Measurements from ENCODE around the gene BCAS1. TPM values are rescaled to one million over a fixed set of nuclear protein-coding genes. Genes with fewer than 3 reads are reported as not detected.

The BCAS1 gene
- total and polyA plus RNA-seq, 12 donors, result 0.03 TPM; not detected in 11

DNA sequence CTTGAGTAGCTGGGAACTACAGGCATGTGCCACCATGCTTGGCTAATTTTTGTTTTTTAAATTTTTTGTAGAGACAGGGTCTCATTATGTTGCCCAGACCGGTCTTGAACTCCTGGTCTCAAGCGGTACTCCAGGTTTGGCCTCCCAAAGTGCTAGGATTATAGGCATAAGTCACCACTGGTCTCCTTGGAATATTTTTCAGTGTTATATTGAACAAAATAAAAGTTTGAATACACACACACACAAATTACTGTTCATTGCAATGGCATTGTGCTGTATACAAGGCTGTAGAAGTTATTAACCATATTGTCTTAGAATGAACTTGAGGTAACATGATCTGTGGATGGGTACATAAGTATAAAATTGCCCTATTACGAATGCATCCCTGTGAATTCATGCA is 166.1 kb downstream of the BCAS1 start:
- intact Hi-C loops (cut with DNase I), result no loop called here
- no peak for ATAC-seq
- 95 to 99% methylated on average over 3 of the region's 3 CpGs for WGBS, 2 donors
- Histone ChIP-seq H3K4me3 (no peak overlapping the region), H3K9me3 (no peaks in the 10 kb centered on the region), H3K27ac (peak overlapping the region in 1 of 10 donors; percentile 75), H3K4me1 (peaks cover 0 to 78% (median 28%) of the 10 kb centered on the region in 9 donors), H3K27me3 (no peaks in the 10 kb centered on the region), H3K36me3 (no peaks in the 10 kb centered on the region)
- TF ChIP-seq, protein P1, sequence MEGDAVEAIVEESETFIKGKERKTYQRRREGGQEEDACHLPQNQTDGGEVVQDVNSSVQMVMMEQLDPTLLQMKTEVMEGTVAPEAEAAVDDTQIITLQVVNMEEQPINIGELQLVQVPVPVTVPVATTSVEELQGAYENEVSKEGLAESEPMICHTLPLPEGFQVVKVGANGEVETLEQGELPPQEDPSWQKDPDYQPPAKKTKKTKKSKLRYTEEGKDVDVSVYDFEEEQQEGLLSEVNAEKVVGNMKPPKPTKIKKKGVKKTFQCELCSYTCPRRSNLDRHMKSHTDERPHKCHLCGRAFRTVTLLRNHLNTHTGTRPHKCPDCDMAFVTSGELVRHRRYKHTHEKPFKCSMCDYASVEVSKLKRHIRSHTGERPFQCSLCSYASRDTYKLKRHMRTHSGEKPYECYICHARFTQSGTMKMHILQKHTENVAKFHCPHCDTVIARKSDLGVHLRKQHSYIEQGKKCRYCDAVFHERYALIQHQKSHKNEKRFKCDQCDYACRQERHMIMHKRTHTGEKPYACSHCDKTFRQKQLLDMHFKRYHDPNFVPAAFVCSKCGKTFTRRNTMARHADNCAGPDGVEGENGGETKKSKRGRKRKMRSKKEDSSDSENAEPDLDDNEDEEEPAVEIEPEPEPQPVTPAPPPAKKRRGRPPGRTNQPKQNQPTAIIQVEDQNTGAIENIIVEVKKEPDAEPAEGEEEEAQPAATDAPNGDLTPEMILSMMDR (IDR thresholded peaks at IDR 0.05), result no peak
- DNase-seq, result no peak

DNA sequence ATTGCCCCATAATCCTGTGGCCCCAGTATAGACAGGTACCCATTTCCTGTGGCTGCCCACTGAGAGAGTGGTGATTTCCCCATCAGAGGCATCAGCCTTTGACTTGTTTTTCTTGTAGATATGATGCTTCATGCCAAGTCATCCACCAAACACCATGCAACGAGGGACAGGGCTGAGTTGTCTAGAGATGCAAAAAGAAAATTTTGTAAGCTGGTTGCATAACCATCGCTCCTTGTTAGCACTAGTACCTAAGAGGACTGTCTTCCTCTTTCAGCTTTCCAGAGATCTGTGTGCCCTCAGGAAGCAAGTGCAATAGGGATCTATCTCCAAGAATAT is 166.8 kb downstream of the BCAS1 start:
- TF ChIP-seq, protein P1 (IDR thresholded peaks at IDR 0.05), result no peak
- Histone ChIP-seq H3K27ac (peak overlapping the region in 1 of 10 donors; percentile 75), H3K4me1 (peaks cover 0 to 78% (median 34%) of the 10 kb centered on the region in 9 donors), H3K9me3 (no peaks in the 10 kb centered on the region), H3K27me3 (no peaks in the 10 kb centered on the region), H3K4me3 (no peak overlapping the region), H3K36me3 (no peaks in the 10 kb centered on the region)
- DNase-seq, result no peak
- no peak for ATAC-seq
- intact Hi-C loops (cut with DNase I), result no loop called here
- WGBS, 2 donors, result 88 to 90% methylated on average over 2 of the region's 2 CpGs

- intact Hi-C loops (cut with DNase I), result no loop called here
- 95 to 96% methylated on average over 11 of the region's 11 CpGs for WGBS, 2 donors
- Histone ChIP-seq H3K27me3 (no peaks in the 10 kb centered on the region), H3K4me3 (no peak overlapping the region), H3K4me1 (peaks cover 0 to 75% (median 37%) of the 10 kb centered on the region in 9 donors), H3K36me3 (no peaks in the 10 kb centered on the region), H3K9me3 (no peaks in the 10 kb centered on the region), H3K27ac (peak overlapping the region in 1 of 10 donors; percentile 60)
- DNase-seq (no peak), ATAC-seq (no peak)
- TF ChIP-seq, protein P1 (IDR thresholded peaks at IDR 0.05), result no peak
Observed at GRCh38 chr20:53902968-53903651, 167.3 kb downstream of the BCAS1 start.

GRCh38 chr20:53901497-53902096 is 168.8 kb downstream of the BCAS1 start:
- ATAC-seq (no peak), DNase-seq (no peak)
- H3K27me3 ChIP-seq, result no peaks in the 10 kb centered on the region
- H3K9me3 ChIP-seq, result no peaks in the 10 kb centered on the region
- TF ChIP-seq, protein P1 (IDR thresholded peaks at IDR 0.05), result no peak
- no peaks in the 10 kb centered on the region for H3K36me3 ChIP-seq
- peaks cover 0 to 66% (median 37%) of the 10 kb centered on the region in 9 donors for H3K4me1 ChIP-seq
- H3K27ac ChIP-seq, result peak overlapping the region in 8 of 10 donors; percentile 56 to 85 (median 78)
- intact Hi-C loops (cut with DNase I), result no loop called here
- no peak overlapping the region for H3K4me3 ChIP-seq
- WGBS, 2 donors, result 61 to 65% methylated on average over 4 of the region's 4 CpGs
